Measurements from ENCODE around the gene IKZF2. TPM values are rescaled to one million over a fixed set of nuclear protein-coding genes. Genes with fewer than 3 reads are reported as not detected.

Gene IKZF2
- total RNA-seq, 1 donor from 2014 or later, result 16.4 TPM

DNA sequence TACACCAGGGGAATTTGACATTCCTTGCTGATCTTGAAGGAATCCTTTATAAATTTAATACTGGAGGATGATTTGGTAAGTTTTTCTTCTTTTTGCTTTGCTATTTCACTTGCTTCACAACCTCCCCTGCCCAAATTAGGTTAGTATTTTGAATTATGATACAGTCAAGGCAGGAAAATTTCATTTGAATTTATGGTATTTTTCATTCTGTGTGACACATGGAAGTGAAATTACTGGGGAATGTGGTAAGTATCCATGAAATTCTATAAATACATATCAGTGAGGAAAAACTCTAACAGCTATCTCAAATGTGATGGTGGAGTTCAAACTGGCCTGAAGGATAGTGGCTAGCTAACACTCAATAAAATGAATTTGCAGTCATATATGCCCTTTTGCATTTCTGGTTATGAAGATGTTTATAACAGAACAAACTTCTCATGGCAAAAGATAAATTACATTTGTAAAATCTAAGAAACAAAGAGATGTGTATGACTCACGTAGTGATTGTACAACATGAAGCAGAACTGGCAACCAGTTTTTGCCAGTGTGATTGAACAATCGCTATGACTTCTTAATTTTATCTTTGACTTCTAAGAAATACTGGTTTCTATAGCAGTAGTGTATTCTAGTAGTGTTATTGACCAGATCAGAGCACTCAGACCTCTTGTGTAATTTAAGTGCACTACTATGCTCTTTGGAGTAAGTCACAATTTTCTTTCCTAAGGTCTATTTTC is 152.6 kb downstream of the IKZF2 start:
- DNase-seq (no peak), ATAC-seq (peak; percentile 26)
- Histone ChIP-seq H3K4me3 (no peak overlapping the region), H3K27me3 (no peaks in the 10 kb centered on the region), H3K4me1 (no peaks in the 10 kb centered on the region), H3K9me3 (no peaks in the 10 kb centered on the region), H3K36me3 (no peaks in the 10 kb centered on the region), H3K27ac (no peak overlapping the region)
- TF ChIP-seq CTCF (IDR thresholded peaks at IDR 0.05), result no peak
- intact Hi-C loops (cut with DNase I), result no loop called here

- TF ChIP-seq CTCF (IDR thresholded peaks at IDR 0.05), result no peak
- DNase-seq (no peak), ATAC-seq (no peak)
- Histone ChIP-seq H3K4me3 (no peak overlapping the region), H3K27me3 (no peaks in the 10 kb centered on the region), H3K9me3 (no peaks in the 10 kb centered on the region), H3K4me1 (no peaks in the 10 kb centered on the region), H3K36me3 (no peaks in the 10 kb centered on the region), H3K27ac (no peak overlapping the region)
- intact Hi-C loops (cut with DNase I), result no loop called here
Measured at GRCh38 chr2:212997526-212998020, 153.8 kb downstream of the IKZF2 start.

DNA sequence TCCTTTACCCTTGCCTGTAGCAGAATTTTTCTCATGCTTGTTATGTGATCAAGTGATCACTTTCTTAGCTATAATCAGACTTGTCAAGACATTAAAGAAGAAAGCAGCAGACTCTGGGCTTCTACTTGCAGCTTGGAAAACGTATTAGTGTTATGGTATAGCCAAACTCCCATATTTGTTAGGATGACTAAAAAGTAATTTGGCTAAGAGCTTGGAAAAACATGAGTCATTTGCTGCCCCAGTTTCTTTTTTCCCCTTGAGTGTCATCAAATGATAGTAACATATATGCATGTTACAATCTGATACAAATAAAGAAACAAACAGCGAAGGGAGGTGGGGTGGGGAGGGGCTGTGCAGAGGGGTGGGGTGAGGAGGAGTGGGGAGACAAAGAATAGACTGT is 155.5 kb downstream of the IKZF2 start:
- no peak for DNase-seq
- Histone ChIP-seq H3K36me3 (no peaks in the 10 kb centered on the region), H3K9me3 (no peaks in the 10 kb centered on the region), H3K27me3 (no peaks in the 10 kb centered on the region), H3K27ac (no peak overlapping the region), H3K4me3 (no peak overlapping the region), H3K4me1 (no peaks in the 10 kb centered on the region)
- no peak for ATAC-seq
- intact Hi-C loops (cut with DNase I), result no loop called here
- TF ChIP-seq CTCF (IDR thresholded peaks at IDR 0.05), result no peak

GRCh38 chr2:212994976-212995375 is 156.4 kb downstream of the IKZF2 start:
- no peaks in the 10 kb centered on the region for H3K27me3 ChIP-seq
- no peak overlapping the region for H3K27ac ChIP-seq
- DNase-seq, result no peak
- no peak overlapping the region for H3K4me3 ChIP-seq
- H3K36me3 ChIP-seq, result no peaks in the 10 kb centered on the region
- ATAC-seq, result no peak
- no peak for TF ChIP-seq CTCF (IDR thresholded peaks at IDR 0.05)
- intact Hi-C loops (cut with DNase I), result no loop called here
- no peaks in the 10 kb centered on the region for H3K9me3 ChIP-seq
- H3K4me1 ChIP-seq, result no peaks in the 10 kb centered on the region

DNA sequence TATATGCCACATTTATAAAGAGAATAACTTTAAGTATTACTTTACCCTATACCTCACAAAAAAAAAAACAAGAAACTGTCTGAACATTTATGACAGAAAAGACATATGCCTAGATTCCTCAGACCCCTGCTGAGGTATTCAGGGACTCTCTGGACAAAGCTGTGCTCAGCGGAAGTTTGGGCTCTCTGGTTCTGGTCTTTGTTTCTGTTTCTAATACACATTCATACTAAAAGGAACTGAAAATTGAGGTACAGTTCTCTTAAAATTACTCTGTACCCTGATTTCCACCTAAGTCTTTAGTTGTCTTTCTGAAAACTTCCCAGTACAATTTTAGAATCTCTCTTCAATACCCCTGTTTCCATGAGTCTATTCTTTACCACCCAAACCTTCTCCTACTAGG is 160.3 kb downstream of the IKZF2 start:
- Histone ChIP-seq H3K4me3 (no peak overlapping the region), H3K4me1 (no peaks in the 10 kb centered on the region), H3K27ac (no peak overlapping the region), H3K9me3 (no peaks in the 10 kb centered on the region), H3K36me3 (no peaks in the 10 kb centered on the region), H3K27me3 (no peaks in the 10 kb centered on the region)
- no peak for ATAC-seq
- intact Hi-C loops (cut with DNase I), result no loop called here
- no peak for DNase-seq
- no peak for TF ChIP-seq CTCF (IDR thresholded peaks at IDR 0.05)

Data from upper lobe of right lung (tissue), 1 donor.